ENCODE data around the gene TMEM121. TPM values are rescaled to one million over a fixed set of nuclear protein-coding genes. Genes with fewer than 3 reads are reported as not detected.

Gene TMEM121
- total and polyA plus RNA-seq, 10 of the 15 experiments (the other 5 are each of a cell fraction or from before 2014, with no cell fraction given) = 0.04 to 4.9 (median 1.2) TPM; not detected in 2

- TF ChIP-seq MTA2 (IDR thresholded peaks at IDR 0.05; ENCODE audit: low read depth) (no peak), PKNOX1 (IDR thresholded peaks at IDR 0.05) (no peak), EZH2 (IDR thresholded peaks at IDR 0.05; ENCODE audit: borderline replicate concordance, control insufficient read depth, low read depth, low read length) (no peak), ELK1 (IDR thresholded peaks at IDR 0.05; ENCODE audit: low read depth, low read length) (no peak), ZNF274 (IDR thresholded peaks at IDR 0.05; ENCODE audit: insufficient read depth, insufficient read length) (no peak), CHD2 (IDR thresholded peaks at IDR 0.05; ENCODE audit: borderline replicate concordance, low read depth, low read length) (no peak), STAT1 (conservative IDR thresholded peaks at IDR 0.05) (no peak), EED (IDR thresholded peaks at IDR 0.05; ENCODE audit: low read depth) (no peak), IRF4 (IDR thresholded peaks at IDR 0.05; ENCODE audit: low read depth, low read length) (no peak), NBN (IDR thresholded peaks at IDR 0.05) (no peak), CBX5 (IDR thresholded peaks at IDR 0.05; ENCODE audit: low read depth) (no peak)
- ChIA-PET POLR2A (no interaction called here), CTCF (no interaction called here), RAD21 (ENCODE audit: unreplicated experiment) (no interaction called here), SMC1A (ENCODE audit: uncharacterized antibody, unreplicated experiment) (no interaction called here)
- Histone ChIP-seq H3K9me3 (replicated peaks; ENCODE audit: control insufficient read depth, insufficient read depth, low read length) (no peaks in the 10 kb centered on the region; the same call in 2 of the 3 replicates), H4K20me1 (ENCODE audit: control insufficient read depth, insufficient read depth) (no peaks in the 10 kb centered on the region), H3K4me3 (no peak overlapping the region), H3K9ac (ENCODE audit: control insufficient read depth, insufficient read depth, low read length) (no peak overlapping the region), H3K4me2 (ENCODE audit: control insufficient read depth, insufficient read depth) (no peak overlapping the region), H3K79me2 (ENCODE audit: control insufficient read depth, insufficient read depth, low read length) (no peaks in the 10 kb centered on the region), H3K27ac (ENCODE audit: control insufficient read depth, insufficient read depth) (no peak overlapping the region), H3K36me3 (ENCODE audit: control insufficient read depth in 2 of 2, insufficient read depth in 2 of 2, low read length in 1 of 2) (no peaks in the 10 kb centered on the region), H3K4me1 (ENCODE audit: control insufficient read depth, insufficient read depth, low read length) (peaks cover 17% of the 10 kb centered on the region), H3K27me3 (replicated peaks in 1 of 2; ENCODE audit: control insufficient read depth in 2 of 2, insufficient read depth in 2 of 2, low read length in 1 of 2) (peaks cover 4 to 11% of the 10 kb centered on the region in 2 experiments; a peak in 3 of 4 replicates), H2AFZ (ENCODE audit: control insufficient read depth, low read depth, low read length) (no peak overlapping the region)
- WGBS (ENCODE audit: insufficient coverage, insufficient replicate concordance, low lambda C conversion rate, missing lambda C conversion rate) = 10% methylated on average over 50 of the region's 81 CpGs
- FAIRE-seq = no peak
- in situ Hi-C loops (cut with MboI) (no loop called here), intact Hi-C loops (cut with micrococcal nuclease; ENCODE audit: unreplicated experiment) (no loop called here)
- no TSS peak for BruUV-seq (replicated peaks)
- ATAC-seq = no peak
- DNase-seq (ENCODE audit: low read depth, low spot score) = no peak
Measured at GRCh38 chr14:105478398-105479251, 47.8 kb upstream of the TMEM121 start.

Measured in GM12878 (cell line).